SU-DHL-6 (cell line): ENCODE measurements around the gene PLA2G4F.

Experiments
- H2AFZ ChIP-seq: fragments of 200-600 bp; sonication (generic); 2 replicates; pipeline ENCODE4 v1.6.1; 2014; ENCODE audit warnings: low read depth, mild to moderate bottlenecking, moderate library complexity, mixed read lengths, antibody characterized with exemption, low read length; ENCODE audit not compliant: severe bottlenecking
- H3F3A ChIP-seq: fragments of 200-600 bp; shearing (Covaris generic); 2 replicates; pipeline ENCODE4 v1.6.0; 2016; ENCODE audit warnings: antibody characterized with exemption, mild to moderate bottlenecking; ENCODE audit not compliant: insufficient read depth
- H3K27ac ChIP-seq: fragments of 200-600 bp; sonication (generic); 2 replicates; pipeline ENCODE4 v1.5.1; 2016; ENCODE audit warnings: low read depth, mild to moderate bottlenecking, low read length, moderate library complexity, mixed read lengths
- H3K27me3 ChIP-seq: fragments of 200-600 bp; sonication (generic), shearing (Covaris generic); 2 replicates; pipeline ENCODE4 v1.6.0; 2014; ENCODE audit warnings: mild to moderate bottlenecking, low read length
- H3K36me3 ChIP-seq: fragments of 200-600 bp; sonication (generic); 2 replicates; pipeline ENCODE4 v1.6.1; 2014; ENCODE audit warnings: mild to moderate bottlenecking, low read length, mixed read lengths
- H3K4me2 ChIP-seq: fragments of 300-600, 200-600 bp; shearing (Covaris generic), sonication (generic); 2 replicates; pipeline ENCODE4 v1.6.0; 2014; ENCODE audit warnings: low read length, low read depth, mild to moderate bottlenecking; ENCODE audit not compliant: poor library complexity, severe bottlenecking
- H3K4me3 ChIP-seq: fragments of 200-600 bp; sonication (generic); 2 replicates; pipeline ENCODE4 v1.5.1; 2014; ENCODE audit warnings: antibody characterized with exemption, low read length, mild to moderate bottlenecking, mixed read lengths; ENCODE audit not compliant: insufficient read depth, poor library complexity, severe bottlenecking
- H3K79me2 ChIP-seq: fragments of 200-600 bp; sonication (generic); 2 replicates; pipeline ENCODE4 v1.6.1; 2014; ENCODE audit warnings: mild to moderate bottlenecking, low read length, moderate library complexity; ENCODE audit not compliant: insufficient read depth
- H3K9ac ChIP-seq: fragments of 200-600 bp; sonication (generic); 2 replicates; pipeline ENCODE4 v1.7.0; 2014; ENCODE audit warnings: mild to moderate bottlenecking, low read length
- H3K9me2 ChIP-seq: fragments of 200-600 bp; sonication (generic); replicated peaks from 2 replicates; pipeline ENCODE4 v1.6.1; 2014; ENCODE audit warnings: low read length; ENCODE audit not compliant: insufficient read depth
- H3K9me3 ChIP-seq: fragments of 200-600 bp; sonication (generic); 2 replicates; pipeline ENCODE4 v1.6.1; 2014; ENCODE audit warnings: low read length, mixed read lengths; ENCODE audit not compliant: insufficient read depth
- H4K20me1 ChIP-seq: fragments of 200-600 bp; sonication (generic); 2 replicates; pipeline ENCODE4 v1.6.1; 2014; ENCODE audit warnings: low read depth, mild to moderate bottlenecking, antibody characterized with exemption, low read length, moderate library complexity, mixed read lengths
- CTCF ChIP-seq: fragments of 200-600 bp; sonication (generic); IDR thresholded peaks from one replicate; pipeline ENCODE4 v1.5.1; 2017; ENCODE audit warnings: antibody characterized with exemption, mild to moderate bottlenecking, low read length, moderate library complexity; ENCODE audit not compliant: insufficient read depth, poor library complexity, severe bottlenecking
- EZH2phosphoT487 ChIP-seq: fragments of 200-600 bp; sonication (generic), shearing (Covaris generic); conservative IDR thresholded peaks from 2 replicates; pipeline ENCODE4 v1.6.1; 2018; ENCODE audit warnings: mild to moderate bottlenecking, antibody characterized with exemption, low read length, moderate library complexity, mixed read lengths

Gene PLA2G4F

GRCh38 chr15:42120285-42120684, 36.2 kb downstream of the PLA2G4F start:
- no peak for TF ChIP-seq CTCF
- no peak for TF ChIP-seq EZH2phosphoT487
- Histone ChIP-seq H3K4me3 (no peak overlapping the region), H3K9me3 (no peaks in the 10 kb centered on the region), H3K9me2 (no peaks in the 10 kb centered on the region), H3F3A (no peaks in the 10 kb centered on the region), H3K27ac (no peak overlapping the region), H3K4me2 (no peak overlapping the region), H3K79me2 (no peaks in the 10 kb centered on the region), H3K36me3 (no peaks in the 10 kb centered on the region), H2AFZ (no peak overlapping the region), H4K20me1 (no peaks in the 10 kb centered on the region; the same call in 1 of the 2 replicates), H3K9ac (no peak overlapping the region), H3K27me3 (no peaks in the 10 kb centered on the region)

GRCh38 chr15:42119446-42119760, 37.0 kb downstream of the PLA2G4F start:
- Histone ChIP-seq H3F3A (no peaks in the 10 kb centered on the region), H3K9ac (no peak overlapping the region), H3K9me3 (no peaks in the 10 kb centered on the region), H2AFZ (no peak overlapping the region), H3K27me3 (no peaks in the 10 kb centered on the region), H3K4me3 (no peak overlapping the region), H3K27ac (no peak overlapping the region), H3K36me3 (no peaks in the 10 kb centered on the region), H3K9me2 (no peaks in the 10 kb centered on the region), H4K20me1 (no peaks in the 10 kb centered on the region; the same call in 1 of the 2 replicates), H3K79me2 (no peaks in the 10 kb centered on the region), H3K4me2 (no peak overlapping the region)
- TF ChIP-seq EZH2phosphoT487 (no peak), CTCF (no peak)

- Histone ChIP-seq H3F3A (no peaks in the 10 kb centered on the region), H3K9ac (no peak overlapping the region), H3K27ac (no peak overlapping the region), H3K9me2 (no peaks in the 10 kb centered on the region), H3K36me3 (no peaks in the 10 kb centered on the region), H3K4me2 (no peak overlapping the region), H3K79me2 (no peaks in the 10 kb centered on the region), H2AFZ (no peak overlapping the region), H3K9me3 (no peaks in the 10 kb centered on the region), H4K20me1 (no peaks in the 10 kb centered on the region; the same call in 1 of the 2 replicates), H3K4me3 (no peak overlapping the region), H3K27me3 (no peaks in the 10 kb centered on the region)
- no peak for TF ChIP-seq EZH2phosphoT487
- TF ChIP-seq CTCF: no peak
Measured at GRCh38 chr15:42118650-42119445, 37.6 kb downstream of the PLA2G4F start.
